OCI-LY1 (cell line): ENCODE results near the gene SRRM2.

Source experiments
- CTCF ChIP-seq: fragments of 200-600 bp; sonication (generic), shearing (Covaris generic); IDR thresholded peaks from 2 replicates; pipeline ENCODE4 v1.5.1; 2017; ENCODE audit warnings: mild to moderate bottlenecking, antibody characterized with exemption, low read length, moderate library complexity, mixed read lengths
- EZH2 ChIP-seq: fragments of 200-600 bp; sonication (generic), shearing (Covaris generic); IDR thresholded peaks from 2 replicates; pipeline ENCODE4 v1.8.0; 2017; ENCODE audit warnings: borderline replicate concordance, mixed run types, mild to moderate bottlenecking, antibody characterized with exemption, low read length, moderate library complexity, mixed read lengths

GRCh38 chr16:2707368-2708289 is 44.8 kb upstream of the SRRM2 start:
- TF ChIP-seq CTCF (no peak), EZH2 (no peak)
